GM19324 (cell line): Measurements from ENCODE around the gene NALCN.
"Not testable (repeated sequence)": the region's sequence is repeated elsewhere in the genome, so short reads cannot be mapped to it uniquely, and the experiment has no call there.

ENCODE experiments used
- ATAC-seq: cut with Tn5 transposase; IDR thresholded peaks from one replicate; pipeline ENCODE4 v1.9.1; 2021; ENCODE audit warnings: mild to moderate bottlenecking, moderate library complexity; ENCODE audit not compliant: unreplicated experiment, low FRiP score

The NALCN gene

DNA sequence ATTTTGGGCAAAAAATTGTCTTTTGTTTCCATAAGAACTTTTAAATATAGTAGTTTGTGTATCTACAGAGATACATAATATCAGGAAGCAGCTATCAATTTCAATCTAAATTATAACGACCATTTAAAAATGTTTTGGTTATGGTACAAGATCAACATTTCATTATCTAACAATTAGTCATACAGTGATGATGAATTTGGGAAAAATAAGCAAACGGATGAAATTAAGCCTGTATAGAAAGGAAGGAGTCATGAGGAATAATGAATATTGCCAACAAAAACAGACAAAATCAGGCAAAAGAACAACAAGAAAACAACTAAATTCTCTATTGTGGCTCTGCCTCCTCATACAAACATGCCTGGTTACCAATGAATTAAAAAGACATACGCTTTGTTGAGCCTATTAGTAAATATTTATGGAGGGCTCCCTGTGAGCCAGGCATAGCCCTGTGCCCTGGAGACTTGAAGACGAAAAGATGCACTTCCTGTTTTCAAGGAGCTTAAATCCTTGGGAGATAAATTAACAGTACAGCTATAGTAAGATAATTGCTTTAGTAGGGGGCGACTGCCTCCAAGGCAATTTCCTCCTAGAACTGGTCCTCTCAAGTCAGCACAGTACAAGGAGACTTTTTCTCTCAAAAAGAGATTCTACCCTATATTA lies 73.0 kb downstream of the NALCN start:
- ATAC-seq: no peak

DNA sequence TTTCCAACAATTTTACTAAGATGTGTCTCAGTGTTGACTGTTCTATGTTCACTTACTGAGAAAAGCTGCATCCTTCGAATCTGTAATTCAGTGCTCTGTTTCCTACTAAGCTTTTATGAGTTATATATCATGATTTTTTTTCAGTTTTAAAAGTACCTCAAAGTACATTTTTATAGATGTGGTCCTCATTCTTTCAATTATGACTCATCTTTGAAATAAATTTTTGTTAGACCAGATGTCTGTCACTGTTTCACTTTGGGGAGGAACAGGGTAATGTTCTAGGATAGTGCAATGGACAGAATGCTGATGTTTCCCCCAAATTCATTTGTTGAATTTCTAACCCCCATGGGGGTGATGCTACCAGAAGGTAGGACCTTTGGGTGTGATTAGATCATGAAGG lies 74.8 kb downstream of the NALCN start:
- ATAC-seq: no peak

DNA sequence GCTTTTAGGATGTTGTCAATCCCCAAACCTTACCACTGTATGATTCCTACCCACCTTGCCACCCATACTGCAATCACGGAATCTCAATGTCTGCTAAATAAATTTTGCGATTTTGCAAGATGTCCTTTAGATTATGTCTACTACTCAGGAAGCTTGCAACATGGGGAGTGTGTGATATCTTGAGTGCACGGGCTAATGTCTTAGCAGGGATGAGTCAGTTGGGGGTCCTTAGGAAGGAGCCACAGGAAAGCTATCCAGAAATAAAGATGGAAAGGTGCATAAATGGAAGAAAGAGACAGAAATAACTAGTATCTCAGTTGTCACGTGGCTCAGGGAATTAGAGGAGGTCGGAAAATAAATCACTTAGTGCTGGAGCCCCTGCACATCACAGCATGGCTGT lies 77.1 kb downstream of the NALCN start:
- no peak for ATAC-seq

DNA sequence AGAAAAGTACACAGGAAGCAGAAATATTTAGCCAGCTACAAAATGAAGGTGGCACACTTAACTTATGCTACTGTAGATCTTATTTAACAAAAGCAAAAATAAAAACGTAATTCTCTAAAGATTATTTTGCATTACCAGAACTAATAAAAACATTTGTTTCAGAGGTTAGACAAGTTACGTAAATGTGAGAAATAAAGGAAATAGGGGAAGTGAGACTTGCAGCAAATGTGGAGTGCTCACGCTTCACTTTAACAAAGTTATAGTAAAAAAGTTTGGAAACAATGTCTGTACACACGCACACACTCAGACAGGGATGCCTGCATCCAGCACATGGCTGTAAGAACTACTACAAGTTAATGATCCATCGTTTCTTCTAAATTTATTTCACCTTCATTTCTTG lies 83.7 kb downstream of the NALCN start:
- no peak for ATAC-seq

DNA sequence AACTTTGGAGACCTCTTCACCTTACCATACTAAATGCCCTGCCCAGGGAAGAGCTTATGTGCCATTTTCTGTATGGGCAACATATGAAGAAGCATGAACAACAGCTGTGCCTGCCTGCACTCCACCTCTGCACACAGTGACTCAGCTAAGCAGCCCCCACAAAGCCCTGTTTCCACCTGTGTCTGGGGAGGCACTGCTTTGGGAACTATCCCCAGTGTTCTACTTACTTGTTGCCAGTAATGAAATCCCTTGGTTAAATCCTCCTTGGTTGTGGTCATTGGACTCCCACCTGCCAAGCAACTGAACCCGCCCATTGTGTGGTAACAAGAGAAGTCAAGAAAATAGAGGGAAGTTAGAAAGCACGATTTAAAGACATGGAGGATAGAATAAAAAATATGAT lies 84.6 kb downstream of the NALCN start:
- no peak for ATAC-seq

DNA sequence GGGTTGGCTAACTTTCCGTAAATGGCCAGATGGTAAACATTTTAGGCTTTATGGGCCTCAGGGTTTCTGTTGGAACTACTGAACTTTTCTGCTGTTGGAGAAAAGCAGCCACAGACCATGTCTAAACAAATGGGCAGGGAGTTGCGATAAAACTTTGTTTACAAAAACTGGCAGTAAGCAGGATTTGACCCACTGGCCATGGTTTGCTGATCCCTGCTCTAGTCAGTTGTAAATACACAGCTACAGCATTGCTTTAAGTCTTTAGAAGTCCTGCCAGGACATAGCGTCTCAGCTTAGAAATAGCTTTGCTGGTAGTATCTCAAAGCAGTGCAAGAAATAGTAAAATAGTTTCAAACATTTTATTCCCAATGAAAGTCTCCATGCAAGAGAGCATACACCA lies 88.4 kb downstream of the NALCN start:
- no peak for ATAC-seq

DNA sequence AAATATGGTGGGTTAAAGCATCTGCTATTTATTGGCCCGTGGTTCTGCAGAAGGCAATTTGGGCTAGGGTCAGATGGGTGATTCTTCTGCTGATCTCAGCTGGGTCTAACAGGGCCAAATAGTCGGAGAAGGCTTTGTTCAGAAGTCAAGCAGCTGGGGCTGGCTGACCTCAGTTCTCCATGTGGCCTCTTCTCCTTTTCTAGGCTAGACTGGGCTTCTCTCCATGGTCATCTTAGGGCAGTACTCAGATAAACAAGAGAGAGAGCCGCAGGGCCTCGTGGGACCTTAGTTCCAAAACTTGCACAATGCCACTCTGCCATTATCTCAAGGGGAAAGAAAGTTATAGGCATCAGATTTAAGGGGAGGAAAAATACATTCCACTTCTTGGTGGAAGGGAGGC lies 89.6 kb downstream of the NALCN start:
- ATAC-seq: no peak

DNA sequence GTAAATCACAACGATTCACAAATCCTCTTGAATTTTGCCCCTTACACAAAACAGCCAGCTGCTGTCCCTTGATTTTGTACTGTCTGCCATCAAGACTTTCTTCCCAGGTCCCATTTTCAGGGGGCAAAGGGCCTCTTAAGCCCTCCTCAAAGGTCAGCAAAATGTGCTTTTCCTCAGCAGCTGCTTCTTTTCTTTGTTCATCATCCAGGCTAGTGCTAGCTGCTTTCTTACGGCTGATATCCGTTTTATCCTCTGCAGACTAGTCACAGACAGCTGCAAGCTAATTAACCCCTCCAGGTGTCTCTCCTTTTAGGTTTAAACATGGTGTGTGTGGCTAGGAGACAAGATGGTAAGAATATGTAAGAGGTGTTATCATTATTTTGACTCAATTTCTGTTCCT lies 90.9 kb downstream of the NALCN start:
- no peak for ATAC-seq

DNA sequence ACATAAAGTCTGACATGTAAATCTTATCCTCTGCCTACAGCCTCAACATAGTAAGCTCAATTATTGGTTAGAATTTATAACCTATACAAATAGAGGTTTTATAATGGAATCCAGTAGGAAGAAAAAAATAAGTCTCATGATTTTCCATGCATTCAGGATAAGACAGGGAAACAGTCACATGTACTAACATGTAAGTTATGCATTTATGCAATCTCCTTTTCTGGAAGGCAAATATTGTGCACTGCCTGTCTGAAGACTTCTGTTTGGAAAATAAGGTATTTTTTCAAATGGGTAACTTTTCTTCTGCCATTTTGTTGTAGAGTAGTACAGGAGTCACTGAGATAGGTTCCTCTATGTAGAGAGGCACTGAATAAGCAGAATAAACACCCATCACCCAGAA lies 92.7 kb downstream of the NALCN start:
- no peak for ATAC-seq

DNA sequence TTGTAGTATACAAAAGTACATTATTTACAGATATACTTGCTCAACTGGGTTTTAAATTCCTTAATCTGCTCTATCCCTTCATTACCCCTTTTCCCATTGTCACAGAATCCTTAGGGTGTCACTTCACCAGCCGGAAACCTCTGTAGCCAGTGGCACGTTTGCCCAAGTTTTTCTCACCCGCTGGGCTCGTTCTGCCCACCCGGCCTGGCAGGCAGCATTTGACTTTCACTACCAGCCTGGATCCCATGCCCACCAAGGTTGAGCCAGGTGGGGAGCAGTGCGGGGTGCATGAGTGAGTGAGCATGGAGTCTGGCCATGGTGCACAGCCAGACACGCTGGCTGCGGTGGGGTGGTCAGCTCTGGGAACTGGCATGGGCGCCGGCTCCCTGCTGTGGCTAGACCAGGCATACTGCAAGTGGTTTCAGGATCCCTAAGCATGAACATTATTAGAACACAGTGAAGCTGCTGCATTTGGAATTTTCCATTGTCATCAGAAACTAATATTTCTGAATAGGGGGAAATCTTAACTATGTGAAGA lies 98.3 kb downstream of the NALCN start:
- ATAC-seq: no peak

DNA sequence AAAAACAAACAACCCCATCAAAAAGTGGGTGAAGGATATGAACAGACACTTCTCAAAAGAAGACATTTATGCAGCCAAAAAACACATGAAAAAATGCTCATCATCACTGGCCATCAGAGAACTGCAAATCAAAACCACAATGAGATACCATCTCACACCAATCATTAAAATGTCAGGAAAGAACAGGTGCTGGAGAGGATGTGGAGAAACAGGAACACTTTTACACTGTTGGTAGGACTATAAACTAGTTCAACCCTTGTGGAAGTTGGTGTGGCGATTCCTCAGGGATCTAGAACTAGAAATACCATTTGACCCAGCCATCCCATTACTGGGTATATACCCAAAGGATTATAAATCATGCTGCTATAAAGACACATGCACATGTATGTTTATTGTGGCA lies 102.8 kb downstream of the NALCN start:
- not testable (repeated sequence) for ATAC-seq

DNA sequence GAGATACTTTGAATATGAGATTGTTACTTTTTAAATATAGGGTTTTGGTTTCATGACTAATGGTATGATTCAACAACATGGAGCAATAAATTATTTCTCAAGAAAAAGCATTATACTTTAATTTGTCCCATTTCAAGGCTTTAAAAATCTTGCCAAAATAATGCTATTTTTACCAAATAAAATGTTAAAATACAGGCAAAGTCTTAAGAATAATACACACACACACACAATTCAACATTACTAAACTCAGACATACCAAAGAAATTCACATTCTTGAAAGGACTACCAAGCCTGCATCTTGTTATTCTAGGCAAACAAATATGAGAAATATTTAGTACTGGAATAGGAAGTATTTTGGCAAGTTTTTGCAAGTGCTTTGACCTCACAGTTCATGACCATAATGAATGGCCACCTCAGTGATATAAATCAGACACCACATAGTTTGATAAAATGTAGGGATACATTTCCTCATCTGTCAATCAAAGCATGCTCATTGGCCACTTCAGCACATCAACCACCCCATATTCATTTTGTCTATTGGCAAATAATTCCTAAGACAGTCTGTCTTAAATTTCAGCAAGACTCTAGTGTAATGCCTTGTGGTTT lies 107.2 kb downstream of the NALCN start:
- ATAC-seq: no peak

DNA sequence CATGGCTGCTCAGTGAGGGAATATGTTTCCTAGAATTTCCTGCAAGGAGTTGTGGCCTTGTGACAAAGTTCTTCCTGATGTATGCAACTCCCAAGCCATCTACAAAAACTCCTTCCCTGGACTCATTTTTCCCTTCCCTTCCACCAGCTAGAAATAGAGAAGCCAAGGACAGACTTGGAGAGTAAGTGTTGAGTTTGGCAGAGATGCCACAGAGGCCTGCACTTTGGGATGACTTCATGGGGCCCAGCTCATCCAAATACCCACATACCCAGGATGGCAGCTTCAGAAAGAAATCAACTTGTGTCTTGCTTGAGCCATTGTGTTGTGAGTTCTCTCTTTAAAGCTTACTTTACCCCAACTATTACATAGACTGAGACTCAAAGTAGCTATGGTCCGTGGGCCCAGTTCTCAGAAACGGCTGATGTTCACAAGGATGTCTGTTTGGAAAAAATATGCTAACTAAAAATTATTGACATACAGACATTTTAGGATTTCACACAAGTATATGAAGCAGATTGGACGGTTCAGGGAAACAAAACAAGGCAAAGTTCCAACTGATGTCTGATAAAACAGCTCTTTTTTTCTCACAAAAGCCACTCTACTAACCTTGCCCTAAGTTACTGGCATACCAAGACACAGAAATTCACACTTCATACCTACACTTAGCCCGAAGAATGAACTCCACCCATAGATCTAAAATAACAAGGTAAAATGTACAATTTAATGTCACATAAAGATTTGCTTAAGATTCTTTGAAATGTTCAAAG lies 107.9 kb downstream of the NALCN start:
- ATAC-seq: no peak

DNA sequence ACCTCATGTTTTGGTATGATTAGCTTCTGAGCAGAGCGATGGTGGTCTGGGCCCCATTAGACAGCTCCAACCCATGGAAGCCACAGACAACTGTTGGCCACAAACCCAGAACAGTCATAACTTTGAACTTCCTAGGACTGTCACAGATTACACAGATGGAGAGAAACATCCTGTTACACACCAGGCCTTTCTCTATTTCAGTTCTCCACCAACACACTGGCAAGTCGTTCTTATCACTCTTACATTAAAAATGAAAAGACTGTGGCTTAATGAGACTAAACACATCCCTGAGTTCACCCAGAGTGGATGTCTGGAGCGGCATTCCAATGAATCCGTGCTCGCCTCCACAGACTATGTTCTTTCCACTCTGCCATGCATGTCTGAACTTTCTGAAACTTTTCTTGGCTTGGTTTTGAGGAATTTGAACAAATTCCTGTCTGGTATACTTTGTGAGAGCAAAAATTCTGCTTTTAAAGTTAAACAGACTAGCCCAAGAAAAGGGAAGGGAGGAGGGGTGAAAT lies 109.1 kb downstream of the NALCN start:
- ATAC-seq: no peak

DNA sequence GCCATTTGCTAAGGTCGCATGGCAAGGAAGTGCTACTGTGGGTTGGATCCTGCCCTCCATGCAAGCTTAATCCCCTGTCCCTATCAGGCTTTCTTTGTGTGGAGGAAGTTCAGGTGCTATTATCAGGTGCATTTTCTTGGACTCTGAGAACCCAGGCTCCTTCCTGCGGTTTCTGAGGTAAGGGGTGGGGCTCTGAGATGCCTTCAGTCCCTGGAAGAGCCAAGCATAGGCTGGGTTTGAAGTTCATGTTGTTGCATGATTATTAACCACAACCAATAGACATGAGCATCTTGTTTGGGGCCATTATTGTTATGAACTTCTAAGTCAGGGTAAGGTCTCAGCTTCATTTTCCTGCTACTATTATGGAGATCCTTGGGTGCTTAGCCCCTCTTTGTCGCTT lies 109.5 kb downstream of the NALCN start:
- no peak for ATAC-seq

DNA sequence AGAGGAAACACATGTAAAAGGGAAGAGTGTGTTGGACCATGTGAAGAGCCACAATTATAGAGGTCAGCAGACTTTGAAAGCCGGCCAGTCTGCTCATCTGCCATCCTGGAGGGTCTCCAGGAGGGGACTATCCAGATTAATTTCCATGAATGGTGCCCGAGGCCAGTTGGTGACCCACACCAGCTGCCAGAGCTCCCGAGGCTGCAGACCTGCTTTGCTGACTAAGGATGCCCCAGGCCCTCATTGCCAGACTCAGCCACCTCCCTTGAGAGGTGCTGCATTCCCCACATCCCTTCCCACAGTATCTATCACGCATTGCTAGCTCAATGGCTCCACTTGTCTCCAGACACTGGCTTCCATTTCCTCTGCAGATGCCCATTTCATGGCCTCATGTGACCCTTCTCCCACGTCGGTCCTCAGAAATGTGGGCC lies 110.3 kb downstream of the NALCN start:
- ATAC-seq: no peak

DNA sequence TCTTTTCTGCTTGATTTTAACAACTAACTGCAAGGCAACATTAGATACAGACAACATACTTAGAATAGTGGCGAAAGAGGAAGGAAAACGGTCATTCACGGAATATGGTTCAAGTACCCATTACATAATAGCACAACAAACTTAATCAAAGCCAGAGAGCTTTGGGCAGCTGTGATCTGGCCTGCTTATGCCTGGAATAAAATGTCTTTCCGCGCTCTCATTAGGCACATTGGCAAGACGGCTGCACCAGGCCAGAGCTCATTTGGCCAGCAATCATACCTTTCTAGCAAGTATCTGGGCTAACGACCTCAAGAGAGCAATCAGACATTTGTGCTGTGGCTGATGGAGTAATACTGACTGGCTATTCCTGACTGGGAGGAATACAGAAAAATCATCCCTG lies 112.8 kb downstream of the NALCN start:
- ATAC-seq: no peak

DNA sequence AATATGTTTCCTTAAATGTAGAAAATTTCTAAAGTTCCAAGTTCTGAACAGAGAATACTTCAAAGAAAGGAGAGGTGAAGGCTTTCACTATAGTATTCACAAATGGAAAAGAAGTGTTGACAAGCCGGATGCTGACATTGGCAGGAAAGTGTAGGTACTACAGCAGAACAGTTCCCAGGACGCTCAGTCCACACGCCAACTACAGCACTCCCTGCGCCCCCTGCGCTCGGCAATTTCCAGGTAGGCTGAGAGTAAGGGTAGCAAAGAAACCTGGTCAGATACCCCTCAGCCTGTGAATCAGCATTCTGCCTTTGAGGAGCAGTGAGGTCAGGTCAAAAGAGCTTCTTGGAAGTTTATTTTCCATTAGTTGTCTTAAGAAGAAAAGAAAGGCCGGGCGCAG lies 115.3 kb downstream of the NALCN start:
- ATAC-seq: no peak

DNA sequence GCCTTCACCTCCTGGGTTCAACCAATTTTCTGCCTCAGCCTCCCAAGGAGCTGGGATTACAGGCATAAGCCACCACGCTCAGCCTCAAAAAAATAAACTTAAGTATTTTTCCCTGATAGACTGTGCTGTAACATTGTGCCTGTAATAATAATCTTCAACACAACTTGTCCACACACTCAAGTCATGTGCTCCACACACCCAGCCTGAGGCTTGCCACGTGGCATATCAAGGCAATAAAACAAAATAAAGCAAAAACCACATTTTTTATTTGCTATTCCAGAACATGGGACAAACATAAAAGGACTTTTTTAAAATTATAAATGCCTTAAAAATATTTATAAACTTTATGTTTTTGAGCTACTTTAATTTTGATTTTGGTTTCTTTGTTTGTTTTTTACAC lies 115.8 kb downstream of the NALCN start:
- no peak for ATAC-seq

DNA sequence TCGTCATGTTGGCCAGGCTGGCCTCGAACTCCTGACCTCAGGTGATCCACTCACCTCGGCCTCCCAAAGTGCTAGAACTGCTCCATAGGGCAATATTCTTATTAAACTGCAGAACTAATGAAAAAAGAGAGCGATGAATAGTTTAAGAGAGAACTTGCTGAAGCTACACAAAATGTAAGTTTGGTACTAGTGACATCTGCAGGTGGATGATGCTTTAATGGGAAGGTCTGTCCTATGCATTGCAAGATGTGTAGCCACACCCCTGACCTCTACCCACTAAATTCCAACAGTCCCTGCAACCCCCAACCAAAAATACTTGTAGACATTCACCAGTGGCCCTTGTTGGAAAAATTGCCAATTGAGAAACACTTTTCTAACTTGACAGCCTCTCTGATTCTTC lies 117.8 kb downstream of the NALCN start:
- no peak for ATAC-seq

DNA sequence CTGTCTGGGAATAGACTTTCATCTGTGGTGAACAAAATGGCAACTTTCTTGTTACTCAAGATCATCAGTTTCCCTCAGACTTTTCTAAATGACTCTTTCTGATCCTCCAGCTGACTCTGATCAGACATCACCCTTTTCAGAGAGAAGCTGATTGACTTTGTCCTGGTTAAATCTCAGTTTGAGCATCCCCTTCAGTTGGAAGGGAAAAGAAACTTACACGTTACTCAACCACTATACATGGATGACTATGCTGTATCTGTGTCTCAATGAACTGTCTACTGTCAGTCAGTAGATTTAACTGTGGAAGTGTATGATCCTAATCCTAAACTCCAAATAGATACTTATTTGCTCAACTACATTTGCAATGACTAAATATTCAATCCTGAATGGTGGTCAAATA lies 118.5 kb downstream of the NALCN start:
- no peak for ATAC-seq
